Ovary (tissue), 3 donors: ENCODE data around the gene RNU11.

Experiments used
- POLR2A ChIP-seq: fragments of 450-650 bp; IDR thresholded peaks from one replicate; pipeline ENCODE4 v1.6.1; 2017; ENCODE audit warnings: antibody characterized with exemption, mild to moderate bottlenecking, moderate library complexity
- TF ChIP-seq, protein P1 (sequence below), 3 donors: fragments of 450-650 bp in 2 of 3; fragments of 200-600 bp in 1 of 3; IDR thresholded peaks; one replicate each; pipeline versions ENCODE4 v1.5.1 to v1.8.0; 2016 to 2022; ENCODE audit warnings: antibody characterized with exemption in 3 of 3, mild to moderate bottlenecking in 1 of 3
- donor health status: DM: no; HTN: no; CAD: no.

DNA sequence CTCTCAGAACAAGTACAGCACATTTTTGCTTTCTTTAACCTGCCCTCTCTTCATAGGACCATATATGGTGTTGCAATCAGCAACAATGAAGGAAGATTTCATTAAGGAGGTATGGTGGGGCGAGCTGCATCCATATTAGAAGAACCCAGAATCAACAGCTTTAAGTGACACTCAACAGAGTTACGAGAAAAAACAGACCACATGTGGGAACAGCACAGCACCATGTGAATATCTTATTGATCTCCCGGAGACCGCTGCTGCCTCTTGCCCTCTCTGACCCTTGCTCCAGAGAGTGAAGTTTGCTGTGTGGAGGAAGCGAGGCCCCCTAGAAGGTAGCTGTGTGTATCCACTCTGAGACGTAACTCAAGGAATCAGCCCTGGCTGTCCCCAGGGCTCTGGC is 43.4 kb upstream of the RNU11 start:
- TF ChIP-seq, protein P1, sequence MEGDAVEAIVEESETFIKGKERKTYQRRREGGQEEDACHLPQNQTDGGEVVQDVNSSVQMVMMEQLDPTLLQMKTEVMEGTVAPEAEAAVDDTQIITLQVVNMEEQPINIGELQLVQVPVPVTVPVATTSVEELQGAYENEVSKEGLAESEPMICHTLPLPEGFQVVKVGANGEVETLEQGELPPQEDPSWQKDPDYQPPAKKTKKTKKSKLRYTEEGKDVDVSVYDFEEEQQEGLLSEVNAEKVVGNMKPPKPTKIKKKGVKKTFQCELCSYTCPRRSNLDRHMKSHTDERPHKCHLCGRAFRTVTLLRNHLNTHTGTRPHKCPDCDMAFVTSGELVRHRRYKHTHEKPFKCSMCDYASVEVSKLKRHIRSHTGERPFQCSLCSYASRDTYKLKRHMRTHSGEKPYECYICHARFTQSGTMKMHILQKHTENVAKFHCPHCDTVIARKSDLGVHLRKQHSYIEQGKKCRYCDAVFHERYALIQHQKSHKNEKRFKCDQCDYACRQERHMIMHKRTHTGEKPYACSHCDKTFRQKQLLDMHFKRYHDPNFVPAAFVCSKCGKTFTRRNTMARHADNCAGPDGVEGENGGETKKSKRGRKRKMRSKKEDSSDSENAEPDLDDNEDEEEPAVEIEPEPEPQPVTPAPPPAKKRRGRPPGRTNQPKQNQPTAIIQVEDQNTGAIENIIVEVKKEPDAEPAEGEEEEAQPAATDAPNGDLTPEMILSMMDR (IDR thresholded peaks at IDR 0.05): no peak
- TF ChIP-seq POLR2A: no peak
